H1 (cell line): ENCODE measurements around the gene NCOA5. TPM values are rescaled to one million over a fixed set of nuclear protein-coding genes. Genes with fewer than 3 reads are reported as not detected.

Experiments
- CTCF ChIA-PET: fragments of 300-600 bp; sonication (Branson Sonifier 250); formaldehyde crosslinking; loops from one replicate; lab custom pipeline; 2021; ENCODE audit not compliant: partially characterized antibody; lab: Charles Lee
- POLR2A ChIA-PET: fragments of 300-600 bp; sonication (Branson Sonifier 250); formaldehyde crosslinking; loops from one replicate; lab custom pipeline; 2021; ENCODE audit warnings: inconsistent platforms; ENCODE audit not compliant: partially characterized antibody; lab: Charles Lee
- DNase-seq, 2 experiments: peaks; one replicate each; pipeline versions ENCODE4 v3.0.0 to v3.0.0-alpha.2; 2010 to 2022; ENCODE audit warnings: low spot score in 2 of 2, low read depth in 1 of 2, mixed read lengths in 1 of 2
- FAIRE-seq: peaks from 2 replicates; lab custom pipeline; 2011; peaks lifted over from hg19 to GRCh38; lab: Jason Lieb, UNC
- H2AFZ ChIP-seq: 2 replicates; pipeline ENCODE4 v1.8.1; 2012; ENCODE audit warnings: low read length, inconsistent platforms
- H2AK5ac ChIP-seq: 2 replicates; pipeline ENCODE4 v1.6.1; 2013; ENCODE audit warnings: low read depth, low read length
- H2BK120ac ChIP-seq: replicated peaks from 2 replicates; pipeline ENCODE3; 2013; ENCODE audit warnings: low read depth, low read length, inconsistent platforms
- H2BK12ac ChIP-seq: 2 replicates; pipeline ENCODE4 v1.6.1; 2013; ENCODE audit warnings: low read depth, low read length
- H2BK15ac ChIP-seq: 2 replicates; pipeline ENCODE4 v1.6.1; 2013; ENCODE audit warnings: low read length
- H2BK20ac ChIP-seq: 2 replicates; pipeline ENCODE4 v1.6.1; 2013; ENCODE audit warnings: low read length
- H2BK5ac ChIP-seq: 2 replicates; pipeline ENCODE4 v1.6.1; 2013; ENCODE audit warnings: low read depth, low read length
- H3K14ac ChIP-seq: 2 replicates; pipeline ENCODE4 v1.6.1; 2013; ENCODE audit warnings: inconsistent platforms; ENCODE audit not compliant: insufficient read length
- H3K18ac ChIP-seq: 2 replicates; pipeline ENCODE4 v1.6.1; 2013; ENCODE audit warnings: low read length; ENCODE audit errors: extremely low read depth
- H3K23ac ChIP-seq: 2 replicates; pipeline ENCODE4 v1.6.1; 2013; ENCODE audit warnings: inconsistent platforms; ENCODE audit not compliant: insufficient read length
- H3K23me2 ChIP-seq: 2 replicates; pipeline ENCODE4 v1.6.1; 2013; ENCODE audit warnings: low read depth, low read length
- H3K27ac ChIP-seq: 2 replicates; pipeline ENCODE4 v1.6.1; 2011; ENCODE audit warnings: low read depth, low read length, inconsistent platforms
- H3K27me3 ChIP-seq, 4 experiments: replicated peaks in 1 of 4; 1 replicate in 1 of 4; 2 replicates in 3 of 4; pipeline versions ENCODE4 v1.6.1 to v1.8.1; 2011 to 2013; ENCODE audit warnings: low read length in 3 of 4, mild to moderate bottlenecking in 3 of 4, inconsistent platforms in 2 of 4, mixed read lengths in 2 of 4, moderate library complexity in 1 of 4; ENCODE audit not compliant: control insufficient read depth in 3 of 4, insufficient read depth in 3 of 4; ENCODE audit errors: extremely low read depth in 1 of 4
- H3K36me3 ChIP-seq, 4 experiments: 2 replicates each; pipeline versions ENCODE4 v1.6.1 to v1.8.1; 2011 to 2013; ENCODE audit warnings: mild to moderate bottlenecking in 4 of 4, low read length in 3 of 4, moderate library complexity in 2 of 4, control low read depth in 1 of 4, inconsistent platforms in 1 of 4; ENCODE audit not compliant: insufficient read depth in 4 of 4, control insufficient read depth in 2 of 4
- H3K4ac ChIP-seq: replicated peaks from 2 replicates; pipeline ENCODE3; 2013; ENCODE audit warnings: low read length, low read depth, mixed read lengths, inconsistent platforms; ENCODE audit not compliant: insufficient read length
- H3K4me1 ChIP-seq, 4 experiments: replicated peaks in 1 of 4; 1 replicate in 1 of 4; 2 replicates in 3 of 4; pipeline versions ENCODE4 v1.6.1 to v1.8.1; 2011 to 2013; ENCODE audit warnings: low read length in 3 of 4, inconsistent platforms in 2 of 4, mixed read lengths in 1 of 4; ENCODE audit not compliant: insufficient read depth in 4 of 4, control insufficient read depth in 3 of 4
- H3K4me2 ChIP-seq, 2 experiments: 2 replicates each; pipeline versions ENCODE4 v1.6.1 to v1.8.1; 2011 to 2013; ENCODE audit warnings: low read depth in 2 of 2, low read length in 2 of 2, control low read depth in 1 of 2, inconsistent platforms in 1 of 2, mild to moderate bottlenecking in 1 of 2; ENCODE audit not compliant: insufficient read depth in 1 of 2
- H3K4me3 ChIP-seq, 4 experiments: fragments of 200-600, 300-600 bp in 1 of 4; sonication (generic), shearing (Covaris generic), sonication (Bioruptor Twin) in 1 of 4; 2 replicates each; pipeline versions ENCODE4 v1.5.1 to v1.8.1; 2011 to 2016; ENCODE audit warnings: low read length in 4 of 4, low read depth in 3 of 4, control low read depth in 2 of 4, inconsistent platforms in 2 of 4, mild to moderate bottlenecking in 2 of 4, mixed read lengths in 1 of 4, moderate library complexity in 1 of 4; ENCODE audit not compliant: insufficient read depth in 2 of 4; ENCODE audit errors: extremely low read depth in 1 of 4
- H3K56ac ChIP-seq: replicated peaks from 2 replicates; pipeline ENCODE3; 2013; ENCODE audit warnings: low read depth, mild to moderate bottlenecking, mixed read lengths, low read length, inconsistent platforms; ENCODE audit not compliant: insufficient read length
- H3K79me1 ChIP-seq: 2 replicates; pipeline ENCODE4 v1.6.1; 2013; ENCODE audit warnings: low read depth, low read length, control low read depth
- H3K79me2 ChIP-seq, 2 experiments: 2 replicates each; pipeline versions ENCODE4 v1.6.1 to v1.8.1; 2012 to 2013; ENCODE audit warnings: low read length in 2 of 2, mild to moderate bottlenecking in 2 of 2, inconsistent platforms in 1 of 2; ENCODE audit not compliant: insufficient read depth in 2 of 2, control insufficient read depth in 1 of 2
- H3K9ac ChIP-seq, 4 experiments: replicated peaks in 1 of 4; 1 replicate in 1 of 4; 2 replicates in 3 of 4; pipeline versions ENCODE4 v1.6.1 to v1.8.1; 2011 to 2013; ENCODE audit warnings: low read depth in 3 of 4, low read length in 3 of 4, control low read depth in 2 of 4, mild to moderate bottlenecking in 2 of 4, moderate library complexity in 2 of 4, inconsistent platforms in 1 of 4; ENCODE audit errors: extremely low read depth in 1 of 4
- H3K9me3 ChIP-seq, 2 experiments: 2 replicates each; pipeline versions ENCODE4 v1.6.1 to v1.8.1; 2012 to 2013; ENCODE audit warnings: mild to moderate bottlenecking in 2 of 2, moderate library complexity in 2 of 2, control low read depth in 1 of 2, inconsistent platforms in 1 of 2, low read depth in 1 of 2, low read length in 1 of 2, mixed read lengths in 1 of 2; ENCODE audit not compliant: insufficient read depth in 2 of 2
- H4K20me1 ChIP-seq, 2 experiments: replicated peaks in 1 of 2; 2 replicates each; pipeline versions ENCODE3 to v1.8.1; 2011 to 2013; ENCODE audit warnings: inconsistent platforms in 2 of 2, low read length in 2 of 2, mild to moderate bottlenecking in 1 of 2; ENCODE audit not compliant: insufficient read depth in 2 of 2, control insufficient read depth in 1 of 2
- H4K5ac ChIP-seq: 2 replicates; pipeline ENCODE4 v1.6.1; 2013; ENCODE audit warnings: low read length, low read depth, mixed read lengths, inconsistent platforms; ENCODE audit not compliant: insufficient read length
- H4K8ac ChIP-seq: 2 replicates; pipeline ENCODE4 v1.8.0; 2013; ENCODE audit warnings: mild to moderate bottlenecking, moderate library complexity, low read length, inconsistent platforms; ENCODE audit not compliant: insufficient read depth; ENCODE audit errors: extremely low read depth
- H4K91ac ChIP-seq: replicated peaks from 2 replicates; pipeline ENCODE3; 2013; ENCODE audit warnings: low read length, mixed read lengths, inconsistent platforms; ENCODE audit not compliant: insufficient read length
- BCL11A ChIP-seq, 2 experiments: IDR thresholded peaks; one replicate each; pipeline ENCODE4 v1.6.1; 2011; ENCODE audit warnings: low read depth in 2 of 2, low read length in 2 of 2, mild to moderate bottlenecking in 2 of 2
- CHD1 ChIP-seq: IDR thresholded peaks from 2 replicates; pipeline ENCODE4 v1.6.1; 2012; ENCODE audit warnings: low read depth, low read length, improper control_type of control experiment
- CTBP2 ChIP-seq: IDR thresholded peaks from 2 replicates; pipeline ENCODE4 v1.7.0; 2011; ENCODE audit warnings: borderline replicate concordance, mild to moderate bottlenecking, moderate library complexity, mixed read lengths, low read length; ENCODE audit not compliant: insufficient read depth, insufficient read length
- EZH2 ChIP-seq: fragments of 200-600 bp; sonication (generic); IDR thresholded peaks from 2 replicates; pipeline ENCODE4 v1.7.1; 2012; ENCODE audit warnings: low read depth, mild to moderate bottlenecking, moderate library complexity, low read length, inconsistent platforms; ENCODE audit not compliant: severe bottlenecking
- GTF2F1 ChIP-seq: IDR thresholded peaks from 2 replicates; pipeline ENCODE4 v1.6.1; 2012; ENCODE audit warnings: low read depth, low read length, improper control_type of control experiment, borderline replicate concordance
- NANOG ChIP-seq: IDR thresholded peaks from 2 replicates; pipeline ENCODE4 v1.6.1; 2011; ENCODE audit warnings: low read length, low read depth, mild to moderate bottlenecking, inconsistent platforms; ENCODE audit not compliant: insufficient read depth, poor library complexity, severe bottlenecking
- SIRT6 ChIP-seq: IDR thresholded peaks from one replicate; pipeline ENCODE4 v1.7.1; 2012; ENCODE audit warnings: low read length, inconsistent platforms
- SIX5 ChIP-seq: IDR thresholded peaks from 2 replicates; pipeline ENCODE4 v1.6.1; 2011; ENCODE audit warnings: mild to moderate bottlenecking, low read depth, low read length
- TAF7 ChIP-seq: optimal IDR thresholded peaks from 2 replicates; pipeline ENCODE3; 2011; ENCODE audit warnings: low read depth, mild to moderate bottlenecking, inconsistent platforms, low read length, moderate library complexity, borderline replicate concordance
- YY1 ChIP-seq: IDR thresholded peaks from 2 replicates; pipeline ENCODE4 v1.6.1; 2011; ENCODE audit warnings: low read depth, mild to moderate bottlenecking, low read length
- WGBS, 2 experiments: shearing (Covaris generic) in 1 of 2; methylation state at CpG; one replicate each; pipeline versions ENCODE4 v1.1.6 to v1.1.7; 2013 to 2015; ENCODE audit warnings: low lambda C conversion rate in 2 of 2, mixed read lengths in 2 of 2, inconsistent platforms in 1 of 2, low coverage in 1 of 2, missing lambda C conversion rate in 1 of 2; ENCODE audit not compliant: insufficient replicate concordance in 2 of 2, insufficient coverage in 1 of 2, insufficient read length in 1 of 2; ENCODE audit errors: extremely low coverage in 1 of 2, missing lambda C conversion rate in 1 of 2; 5-methylcytosine and 5-hydroxymethylcytosine counted together
- polyA plus RNA-seq, 7 experiments: library from polyadenylated mRNA; depleted of rRNA in 3 of 7; stranded (reverse) in 5 of 7; unstranded in 2 of 7; fragments of >200 nt in 5 of 7; fragments of 200-250 nt in 2 of 7; gene quantifications; 1 replicate in 5 of 7; 2 replicates in 1 of 7; 4 replicates in 1 of 7; pipeline versions ENCODE4 v1.2.1 to v1.2.3, GENCODE V29; 2011 to 2013; ENCODE audit warnings: missing spikeins in 2 of 7, mixed read lengths in 2 of 7
- total RNA-seq: library from RNA; stranded (reverse); fragmentation: NEBNext Ultra II Directional; extraction: Animal tissue kit (Norgen Biotek cat#: 25700); gene quantifications from 2 replicates; pipeline ENCODE4 v1.2.1, GENCODE V29; 2021

The NCOA5 gene
- total and polyA plus RNA-seq, 2 of the 8 experiments (the other 6 are each of a cell fraction or from before 2014, with no cell fraction given): 20.4 to 29.0 TPM

- H4K8ac ChIP-seq: no peak overlapping the region
- no peaks in the 10 kb centered on the region for H3K9me3 ChIP-seq
- no peak overlapping the region for H3K4me3 ChIP-seq
- FAIRE-seq: no peak
- no peak overlapping the region for H3K4me2 ChIP-seq
- peaks cover 6 to 14% of the 10 kb centered on the region in 2 experiments for H4K20me1 ChIP-seq
- no peaks in the 10 kb centered on the region for H3K79me2 ChIP-seq
- H4K5ac ChIP-seq: no peak overlapping the region
- H3K56ac ChIP-seq: no peak overlapping the region
- peaks cover 3% of the 10 kb centered on the region; the same call in 1 of the 2 replicates for H3K23me2 ChIP-seq
- no peak overlapping the region for H2BK5ac ChIP-seq
- H3K79me1 ChIP-seq: no peaks in the 10 kb centered on the region
- DNase-seq: no peak
- no peak overlapping the region for H3K9ac ChIP-seq
- WGBS, 2 experiments: 88% methylated on average over 6 of the region's 6 CpGs; no CpG with 5 or more reads in 1 of the 2 experiments
- H3K14ac ChIP-seq: no peak overlapping the region
- peaks cover 23 to 56% (median 46%) of the 10 kb centered on the region in 4 experiments for H3K27me3 ChIP-seq
- no peak overlapping the region for H3K18ac ChIP-seq
- H3K4me1 ChIP-seq: peaks cover 0 to 11% (median 9%) of the 10 kb centered on the region in 4 experiments; a peak in 6 of 7 replicates
- H2BK20ac ChIP-seq: no peak overlapping the region
- no peak overlapping the region for H4K91ac ChIP-seq
- no peak overlapping the region for H2AK5ac ChIP-seq
- TF ChIP-seq TAF7: no peak
- no peak for TF ChIP-seq CHD1
- TF ChIP-seq EZH2: no peak
- TF ChIP-seq CTBP2: no peak
- no peak for TF ChIP-seq YY1
- TF ChIP-seq BCL11A (IDR thresholded peaks at IDR 0.05; ENCODE audit: low read depth in 2 of 2, low read length in 2 of 2): no peak
- no peak for TF ChIP-seq GTF2F1
- no peak for TF ChIP-seq SIRT6
- TF ChIP-seq NANOG: no peak
- TF ChIP-seq SIX5: no peak
- ChIA-PET CTCF (interaction anchor here (1.1 to 1.6 kb wide), 3 partner anchors 13 to 23 kb away, joined by 4 to 6 read pairs (median 5); no protein-coding TSS in a partner anchor), POLR2A (no interaction called here)
- H2BK15ac ChIP-seq: no peak overlapping the region
- no peak overlapping the region for H2BK120ac ChIP-seq
- no peaks in the 10 kb centered on the region for H3K36me3 ChIP-seq
- H2AFZ ChIP-seq: no peak overlapping the region
- H3K23ac ChIP-seq: no peak overlapping the region
- no peak overlapping the region for H3K4ac ChIP-seq
- H2BK12ac ChIP-seq: no peak overlapping the region
- no peak overlapping the region for H3K27ac ChIP-seq
Observed at GRCh38 chr20:46035713-46036112, 54.0 kb downstream of the NCOA5 start.
